Measurements from ENCODE around the gene C1QL1. TPM values are rescaled to one million over a fixed set of nuclear protein-coding genes. Genes with fewer than 3 reads are reported as not detected.

C1QL1 gene
- total RNA-seq, 1 donor from 2014 or later = not detected

- Histone ChIP-seq H3K9me3 (ENCODE audit: low read depth) (no peaks in the 10 kb centered on the region), H3K27ac (no peak overlapping the region), H3F3A (ENCODE audit: low read depth) (peaks cover 10% of the 10 kb centered on the region), H3K4me3 (no peak overlapping the region), H3K4me2 (no peak overlapping the region), H3K36me3 (no peaks in the 10 kb centered on the region), H4K20me1 (ENCODE audit: low read depth) (peaks cover 2% of the 10 kb centered on the region), H2AFZ (replicated peaks) (no peak overlapping the region), H3K79me2 (ENCODE audit: low read depth) (no peaks in the 10 kb centered on the region), H3K4me1 (peaks cover 7% of the 10 kb centered on the region), H3K9ac (no peak overlapping the region), H3K27me3 (peaks cover 33% of the 10 kb centered on the region)
- H3K36me3 Mint-ChIP-seq = no peaks in the 10 kb centered on the region
- H3K4me1 Mint-ChIP-seq = peaks cover 14% of the 10 kb centered on the region
- no peak for DNase-seq (ENCODE audit: low spot score)
- H3K27me3 Mint-ChIP-seq (ENCODE audit: insufficient read depth, low read depth) = peaks cover 38% of the 10 kb centered on the region
- peak; percentile 25 for TF ChIP-seq CTCF (IDR thresholded peaks at IDR 0.05)
- no peak for TF ChIP-seq EZH2phosphoT487 (IDR thresholded peaks at IDR 0.05)
- no peak for TF ChIP-seq EZH2 (IDR thresholded peaks at IDR 0.05)
- no peaks in the 10 kb centered on the region for H3K9me3 Mint-ChIP-seq
- H3K4me3 Mint-ChIP-seq = no peak overlapping the region
- H3K27ac Mint-ChIP-seq = no peak overlapping the region
Observed at GRCh38 chr17:44961921-44962350, 6.2 kb downstream of the C1QL1 start.

GRCh38 chr17:44960691-44961090 lies 7.4 kb downstream of the C1QL1 start:
- TF ChIP-seq EZH2 (IDR thresholded peaks at IDR 0.05) (no peak), CTCF (IDR thresholded peaks at IDR 0.05) (no peak)
- no peak overlapping the region for H3K27ac Mint-ChIP-seq
- no peak overlapping the region for H3K4me2 ChIP-seq
- H3K27ac ChIP-seq = no peak overlapping the region
- no peaks in the 10 kb centered on the region for H3K36me3 ChIP-seq
- no peaks in the 10 kb centered on the region for H3K79me2 ChIP-seq (ENCODE audit: low read depth)
- no peak overlapping the region for H2AFZ ChIP-seq (replicated peaks)
- no peaks in the 10 kb centered on the region for H4K20me1 ChIP-seq (ENCODE audit: low read depth)
- no peak overlapping the region for H3K9ac ChIP-seq
- no peaks in the 10 kb centered on the region for H3K9me3 Mint-ChIP-seq
- H3K27me3 Mint-ChIP-seq (ENCODE audit: insufficient read depth, low read depth) = peaks cover 33% of the 10 kb centered on the region
- H3K27me3 ChIP-seq = peaks cover 20% of the 10 kb centered on the region
- peaks cover 11% of the 10 kb centered on the region for H3K4me1 Mint-ChIP-seq
- no peaks in the 10 kb centered on the region for H3K36me3 Mint-ChIP-seq
- H3K4me3 Mint-ChIP-seq = no peak overlapping the region
- H3K4me1 ChIP-seq = peaks cover 5% of the 10 kb centered on the region
- DNase-seq (ENCODE audit: low spot score) = no peak
- peaks cover 2% of the 10 kb centered on the region for H3F3A ChIP-seq (ENCODE audit: low read depth)
- no peak overlapping the region for H3K4me3 ChIP-seq
- no peaks in the 10 kb centered on the region for H3K9me3 ChIP-seq (ENCODE audit: low read depth)

GRCh38 chr17:44959821-44960531 lies 8.1 kb downstream of the C1QL1 start:
- no peaks in the 10 kb centered on the region for H3K9me3 Mint-ChIP-seq
- peaks cover 28% of the 10 kb centered on the region for H3K27me3 Mint-ChIP-seq (ENCODE audit: insufficient read depth, low read depth)
- no peaks in the 10 kb centered on the region for H4K20me1 ChIP-seq (ENCODE audit: low read depth)
- no peaks in the 10 kb centered on the region for H3F3A ChIP-seq (ENCODE audit: low read depth)
- H3K4me3 Mint-ChIP-seq = no peak overlapping the region
- H3K27ac ChIP-seq = no peak overlapping the region
- H3K9ac ChIP-seq = no peak overlapping the region
- H3K9me3 ChIP-seq (ENCODE audit: low read depth) = no peaks in the 10 kb centered on the region
- H3K79me2 ChIP-seq (ENCODE audit: low read depth) = no peaks in the 10 kb centered on the region
- no peak overlapping the region for H2AFZ ChIP-seq (replicated peaks)
- no peak for TF ChIP-seq CTCF (IDR thresholded peaks at IDR 0.05)
- TF ChIP-seq EZH2 (IDR thresholded peaks at IDR 0.05) = no peak
- no peak for TF ChIP-seq EZH2phosphoT487 (IDR thresholded peaks at IDR 0.05)
- H3K27me3 ChIP-seq = peaks cover 13% of the 10 kb centered on the region
- DNase-seq (ENCODE audit: low spot score) = no peak
- H3K36me3 ChIP-seq = no peaks in the 10 kb centered on the region
- no peaks in the 10 kb centered on the region for H3K36me3 Mint-ChIP-seq
- peaks cover 11% of the 10 kb centered on the region for H3K4me1 Mint-ChIP-seq
- peaks cover 5% of the 10 kb centered on the region for H3K4me1 ChIP-seq
- H3K27ac Mint-ChIP-seq = no peak overlapping the region
- H3K4me3 ChIP-seq = no peak overlapping the region
- H3K4me2 ChIP-seq = no peak overlapping the region

Data from neural progenitor cell (in vitro differentiated cells).